HFFc6 (cell line): ENCODE measurements around the gene SPTLC3. TPM values are rescaled to one million over a fixed set of nuclear protein-coding genes. Genes with fewer than 3 reads are reported as not detected.

Experiments
- DNase-seq: peaks from one replicate; pipeline ENCODE4 v3.0.0-alpha.2; 2018
- H3K27ac Mint-ChIP-seq: 2 replicates; pipeline ENCODE4 v1.8.0; 2020; ENCODE audit warnings: mild to moderate bottlenecking, mixed read lengths
- H3K27me3 Mint-ChIP-seq: 2 replicates; pipeline ENCODE4 v1.8.0; 2021; ENCODE audit warnings: mild to moderate bottlenecking, moderate library complexity, mixed read lengths; ENCODE audit not compliant: insufficient read depth
- H3K36me3 Mint-ChIP-seq: 2 replicates; pipeline ENCODE4 v1.8.0; 2021; ENCODE audit warnings: low read depth, mixed read lengths
- H3K4me1 Mint-ChIP-seq: 2 replicates; pipeline ENCODE4 v1.8.0; 2020; ENCODE audit warnings: low read depth, mixed read lengths
- H3K4me3 Mint-ChIP-seq: 2 replicates; pipeline ENCODE4 v1.8.0; 2020; ENCODE audit warnings: mild to moderate bottlenecking, moderate library complexity, mixed read lengths
- H3K9me3 Mint-ChIP-seq: 2 replicates; pipeline ENCODE4 v1.8.0; 2020; ENCODE audit warnings: mild to moderate bottlenecking, mixed read lengths
- CTCF ChIP-seq: fragments of 200-600 bp; sonication (generic); IDR thresholded peaks from 2 replicates; pipeline ENCODE4 v1.5.0; 2021; ENCODE audit warnings: antibody characterized with exemption, mild to moderate bottlenecking
- total RNA-seq, 6 experiments: library from RNA; stranded (reverse); fragmentation: NEBNext Ultra II Directional; extraction: Animal tissue kit (Norgen Biotek cat#: 25700); gene quantifications; 2 replicates in 1 of 6; 3 replicates in 5 of 6; pipeline ENCODE4 v1.2.3, GENCODE V29; 2021

The SPTLC3 gene
- total RNA-seq, 6 experiments from 2014 or later: not detected

GRCh38 chr20:13034115-13034514 is 25.3 kb downstream of the SPTLC3 start:
- Mint-ChIP-seq H3K27me3 (peaks cover 2% of the 10 kb centered on the region), H3K4me1 (no peaks in the 10 kb centered on the region; the same call in 1 of the 2 replicates), H3K27ac (no peak overlapping the region), H3K4me3 (no peak overlapping the region), H3K9me3 (peaks cover 16% of the 10 kb centered on the region), H3K36me3 (no peaks in the 10 kb centered on the region)
- no peak for DNase-seq
- no peak for TF ChIP-seq CTCF

- H3K4me3 Mint-ChIP-seq: no peak overlapping the region
- H3K9me3 Mint-ChIP-seq: peaks cover 16% of the 10 kb centered on the region
- H3K4me1 Mint-ChIP-seq: no peaks in the 10 kb centered on the region; the same call in 1 of the 2 replicates
- H3K27me3 Mint-ChIP-seq: peaks cover 2% of the 10 kb centered on the region
- no peak for DNase-seq
- no peak overlapping the region for H3K27ac Mint-ChIP-seq
- no peak for TF ChIP-seq CTCF
- H3K36me3 Mint-ChIP-seq: no peaks in the 10 kb centered on the region
These were observed 26.2 kb downstream of the SPTLC3 start for GRCh38 chr20:13034936-13035335.

GRCh38 chr20:13035399-13036152 is 26.8 kb downstream of the SPTLC3 start:
- no peak overlapping the region for H3K27ac Mint-ChIP-seq
- H3K36me3 Mint-ChIP-seq: no peaks in the 10 kb centered on the region
- no peak for TF ChIP-seq CTCF
- no peak overlapping the region for H3K4me3 Mint-ChIP-seq
- no peak for DNase-seq
- H3K9me3 Mint-ChIP-seq: peaks cover 16% of the 10 kb centered on the region
- H3K27me3 Mint-ChIP-seq: peaks cover 2% of the 10 kb centered on the region
- no peaks in the 10 kb centered on the region; the same call in 1 of the 2 replicates for H3K4me1 Mint-ChIP-seq

- no peak for DNase-seq
- Mint-ChIP-seq H3K4me3 (no peak overlapping the region), H3K36me3 (no peaks in the 10 kb centered on the region), H3K27me3 (peaks cover 2% of the 10 kb centered on the region), H3K27ac (no peak overlapping the region), H3K9me3 (peaks cover 16% of the 10 kb centered on the region), H3K4me1 (no peaks in the 10 kb centered on the region)
- no peak for TF ChIP-seq CTCF
These were observed 29.0 kb downstream of the SPTLC3 start for GRCh38 chr20:13037727-13038126.

- no peaks in the 10 kb centered on the region for H3K36me3 Mint-ChIP-seq
- H3K4me3 Mint-ChIP-seq: no peak overlapping the region
- DNase-seq: no peak
- no peaks in the 10 kb centered on the region for H3K4me1 Mint-ChIP-seq
- H3K9me3 Mint-ChIP-seq: peaks cover 29% of the 10 kb centered on the region
- no peak overlapping the region for H3K27ac Mint-ChIP-seq
- H3K27me3 Mint-ChIP-seq: no peaks in the 10 kb centered on the region; the same call in 1 of the 2 replicates
- no peak for TF ChIP-seq CTCF
These were observed 33.0 kb downstream of the SPTLC3 start for GRCh38 chr20:13041574-13042457.
